ENCODE data around the gene MRPS18A.
"Not testable (repeated sequence)": the region's sequence is repeated elsewhere in the genome, so short reads cannot be mapped to it uniquely, and the experiment has no call there.

The MRPS18A gene

GRCh38 chr6:43716099-43716498, 28.5 kb upstream of the MRPS18A start:
- DNase-seq, result no peak

GRCh38 chr6:43715056-43715788, 27.6 kb upstream of the MRPS18A start:
- DNase-seq, result no peak

- DNase-seq, result no peak
Measured at GRCh38 chr6:43714311-43715055, 26.9 kb upstream of the MRPS18A start.

DNA sequence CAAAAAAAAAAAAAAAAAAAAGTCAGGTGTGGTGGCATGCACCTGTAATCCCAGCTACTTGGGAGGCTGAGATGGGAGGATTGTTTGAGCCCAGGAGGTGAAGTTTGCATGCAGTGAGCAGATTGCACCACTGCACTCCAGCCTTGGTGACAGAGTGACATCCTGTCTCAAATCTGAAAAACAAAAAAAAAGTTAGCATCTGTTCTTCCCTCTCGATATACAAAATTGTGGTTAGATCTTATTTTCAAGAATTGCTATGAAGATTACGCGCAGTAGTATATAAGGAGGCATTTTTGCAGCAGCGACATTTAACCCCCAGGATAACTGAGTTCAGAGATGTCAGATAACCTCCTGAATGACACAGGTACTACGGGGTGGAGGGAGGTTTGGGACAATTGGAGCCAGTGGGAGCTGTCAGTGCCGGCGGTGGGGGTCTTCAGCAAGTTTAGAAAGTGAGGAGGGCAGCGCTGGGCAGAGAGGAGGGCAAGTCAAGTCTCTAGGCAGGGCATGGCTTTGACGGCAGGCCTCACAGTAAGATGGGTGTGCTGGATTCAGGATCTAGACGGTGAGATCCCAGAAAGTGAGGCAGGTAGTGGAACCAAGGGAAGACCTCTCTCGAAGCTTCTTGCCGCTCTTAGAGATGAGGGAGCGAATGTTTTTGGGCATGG, 26.2 kb upstream of the MRPS18A start:
- DNase-seq, result no peak

DNA sequence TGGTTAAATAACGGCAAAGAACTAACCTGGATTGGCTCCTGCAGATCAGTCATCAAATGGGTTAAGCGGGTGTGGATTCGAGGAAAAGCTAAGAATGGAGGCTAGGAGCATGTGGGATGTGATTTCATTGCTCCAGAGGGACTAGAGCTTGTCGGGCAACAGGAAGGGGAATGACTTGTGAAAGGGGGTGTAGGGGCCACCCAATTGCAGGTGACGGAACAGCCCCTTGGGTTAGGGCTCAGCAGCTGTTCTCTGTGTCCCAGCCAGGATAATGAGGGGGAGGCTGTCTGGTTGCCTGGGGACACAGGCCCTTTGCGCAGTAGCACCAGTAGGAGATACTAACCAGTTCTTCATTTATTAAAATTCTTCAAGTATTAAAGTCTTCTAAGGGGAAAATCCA, 25.0 kb upstream of the MRPS18A start:
- no peak for DNase-seq

DNA sequence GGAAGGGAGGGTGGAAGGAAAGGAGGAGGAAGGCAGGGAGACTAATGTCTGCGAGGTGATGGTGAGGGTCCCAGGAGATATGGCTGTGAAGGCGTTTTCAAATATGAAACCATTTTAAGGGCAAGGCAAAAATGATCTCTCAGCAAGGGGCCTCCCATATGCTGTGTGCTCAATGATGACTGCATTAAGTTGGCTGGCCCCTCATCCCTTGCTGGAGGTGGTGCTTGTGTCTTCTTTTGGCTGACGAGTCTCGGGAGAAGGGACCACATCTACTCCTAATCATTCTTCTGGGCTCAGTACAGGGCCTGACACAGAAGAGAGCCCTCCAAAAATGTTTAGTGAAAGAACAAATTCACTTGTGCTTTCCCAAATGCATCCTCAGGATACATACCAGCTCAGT, 23.0 kb upstream of the MRPS18A start:
- DNase-seq, result no peak

DNA sequence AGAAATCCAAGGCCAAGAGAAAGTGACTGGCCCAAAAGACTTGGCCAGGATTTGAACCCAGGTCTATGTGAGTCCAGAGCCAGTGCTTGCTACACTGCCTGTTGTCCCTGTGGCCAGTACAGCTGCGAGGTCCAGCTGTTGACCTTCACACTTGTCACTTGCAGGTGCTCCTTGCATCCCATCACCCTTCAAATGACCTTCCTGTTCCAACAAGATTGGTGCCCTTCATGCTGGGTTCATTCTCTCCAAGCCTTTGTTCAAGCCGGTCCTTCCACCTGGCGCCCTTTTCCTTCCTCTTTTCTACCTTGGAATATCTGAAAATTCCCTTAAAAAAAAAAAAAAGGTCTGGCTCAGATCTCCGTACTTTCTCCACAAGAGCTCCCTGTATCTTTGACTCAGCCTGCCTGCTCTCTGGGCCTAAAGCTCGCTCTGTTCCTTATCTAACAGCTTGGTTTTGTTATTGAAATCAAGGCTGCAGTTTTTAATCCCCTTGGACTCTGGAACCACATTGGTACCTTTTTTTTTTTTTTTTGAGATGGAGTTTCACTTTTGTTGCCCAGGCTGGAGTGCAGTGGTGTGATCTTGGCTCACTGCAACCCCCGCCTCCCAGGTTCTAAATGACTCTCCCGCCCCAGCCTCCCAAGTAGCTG, 22.2 kb upstream of the MRPS18A start:
- DNase-seq, result no peak

DNA sequence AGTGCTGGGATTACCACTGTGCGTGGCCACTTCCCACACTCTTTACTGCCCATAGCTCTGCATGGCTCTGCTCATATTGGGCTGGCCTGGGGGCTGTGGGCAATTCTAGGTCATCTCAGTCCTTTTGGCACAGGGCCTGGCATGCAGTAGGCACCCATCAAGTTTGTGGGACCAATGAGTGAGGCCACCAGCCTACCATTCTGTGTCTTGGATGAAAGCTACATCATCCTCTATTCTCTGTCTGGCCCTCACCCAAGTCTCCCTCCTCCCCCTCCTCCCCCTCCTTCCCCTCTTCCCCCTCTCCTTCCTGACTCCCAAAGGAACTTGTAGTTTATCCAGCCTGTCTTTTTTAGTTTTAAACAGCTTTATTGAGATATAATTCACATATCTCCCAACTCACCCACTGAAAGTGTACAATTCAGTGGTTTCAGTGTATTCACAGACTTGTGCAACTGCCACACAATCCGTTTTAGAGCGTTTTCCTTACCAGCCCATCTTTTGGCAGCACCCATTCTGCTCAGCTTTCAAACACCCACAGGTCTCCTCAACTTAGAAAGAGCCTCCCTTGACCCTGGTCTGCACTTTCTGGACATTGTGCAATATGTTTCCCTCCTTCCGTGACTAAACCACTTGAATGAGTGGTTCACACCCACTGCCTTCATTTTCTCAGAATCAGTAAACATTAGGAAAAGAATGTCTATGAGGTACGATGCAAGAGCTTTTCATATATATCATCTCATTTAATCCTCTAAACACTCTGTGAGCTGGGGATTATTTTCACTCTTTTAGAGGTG, 21.5 kb upstream of the MRPS18A start:
- no peak for DNase-seq

- no peak for DNase-seq
Measured at GRCh38 chr6:43707767-43708166, 20.2 kb upstream of the MRPS18A start.

DNA sequence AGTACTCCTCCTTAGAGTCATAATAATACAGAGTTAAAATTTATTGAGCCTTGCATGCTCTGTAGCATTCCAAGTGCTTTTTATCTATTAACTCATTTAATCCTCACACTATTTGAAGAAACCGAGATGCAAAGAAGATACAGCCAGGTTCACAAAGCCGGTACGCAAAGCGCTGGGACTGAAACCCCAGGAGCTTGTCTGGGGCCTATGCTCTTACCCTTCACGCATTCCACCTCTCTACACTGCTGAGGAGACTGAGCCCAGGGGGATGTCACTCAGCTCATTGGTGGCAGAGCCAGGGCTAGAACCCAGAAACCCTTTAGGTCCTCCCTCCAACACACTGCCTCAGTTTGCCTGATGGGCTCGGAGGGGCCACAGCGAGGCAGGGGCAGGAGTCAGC, 19.7 kb upstream of the MRPS18A start:
- no peak for DNase-seq

- DNase-seq, result no peak
Measured at GRCh38 chr6:43706788-43707187, 19.2 kb upstream of the MRPS18A start.

DNA sequence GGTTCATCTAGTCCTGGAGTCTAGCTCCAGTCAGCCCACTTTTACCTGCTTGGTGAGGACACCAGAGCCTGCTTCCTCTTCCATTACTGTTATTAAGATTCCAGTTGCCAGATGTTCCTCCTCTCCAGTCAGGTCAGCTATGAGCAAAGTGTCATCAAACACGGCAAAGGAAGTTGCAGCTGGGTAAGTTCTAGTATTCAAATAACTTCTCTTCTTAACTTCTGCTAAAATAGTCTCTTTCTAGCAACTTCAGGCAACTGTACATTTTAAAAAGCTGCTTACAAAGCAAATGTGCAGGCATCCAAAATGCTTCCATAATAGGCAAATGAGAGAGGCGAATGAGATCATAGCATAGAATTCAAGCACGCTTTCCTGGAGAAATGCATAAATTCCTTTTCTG, 18.4 kb upstream of the MRPS18A start:
- no peak for DNase-seq

DNA sequence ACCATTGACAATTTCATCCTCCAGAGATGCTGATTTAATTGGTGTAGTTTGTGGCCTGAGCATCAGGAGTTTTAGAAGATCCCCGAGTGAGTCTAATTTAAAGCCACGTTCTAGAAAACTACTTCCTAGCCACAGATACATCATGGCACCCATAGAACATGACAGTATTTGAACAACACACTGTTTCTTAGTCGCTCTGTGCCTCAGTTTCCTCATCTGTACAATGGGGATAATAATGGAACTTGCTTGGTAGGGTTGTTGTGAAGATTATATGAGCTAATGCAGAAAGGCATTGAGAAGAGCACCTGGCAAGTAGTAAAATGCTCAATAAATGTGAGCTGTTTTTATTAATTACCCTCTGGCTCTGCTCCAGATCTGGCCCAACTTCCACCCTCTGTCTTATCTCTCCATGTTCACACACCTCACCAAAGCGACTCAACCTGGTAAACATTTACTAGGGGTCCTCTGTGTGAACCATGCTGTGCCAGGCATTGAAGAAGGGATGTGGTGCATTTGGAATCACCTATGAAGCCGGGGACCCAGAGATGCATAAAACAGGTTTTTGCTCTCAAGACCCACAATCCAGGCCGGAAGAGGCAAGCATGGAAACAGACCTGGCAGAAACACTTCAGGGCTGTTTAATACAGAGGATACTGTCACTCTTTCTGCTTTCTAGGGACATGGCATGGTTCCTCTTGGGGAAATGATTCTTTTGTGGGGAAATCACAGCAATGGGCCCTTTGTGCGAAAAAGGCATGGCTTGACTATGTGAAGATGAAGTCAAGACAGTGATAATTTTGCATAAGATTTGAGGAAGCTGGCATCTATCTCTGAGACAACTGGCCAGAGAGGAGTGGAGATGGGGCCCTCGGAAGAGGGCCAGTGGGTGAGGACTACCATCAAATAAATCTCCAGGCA, 16.2 kb upstream of the MRPS18A start:
- no peak for DNase-seq

DNA sequence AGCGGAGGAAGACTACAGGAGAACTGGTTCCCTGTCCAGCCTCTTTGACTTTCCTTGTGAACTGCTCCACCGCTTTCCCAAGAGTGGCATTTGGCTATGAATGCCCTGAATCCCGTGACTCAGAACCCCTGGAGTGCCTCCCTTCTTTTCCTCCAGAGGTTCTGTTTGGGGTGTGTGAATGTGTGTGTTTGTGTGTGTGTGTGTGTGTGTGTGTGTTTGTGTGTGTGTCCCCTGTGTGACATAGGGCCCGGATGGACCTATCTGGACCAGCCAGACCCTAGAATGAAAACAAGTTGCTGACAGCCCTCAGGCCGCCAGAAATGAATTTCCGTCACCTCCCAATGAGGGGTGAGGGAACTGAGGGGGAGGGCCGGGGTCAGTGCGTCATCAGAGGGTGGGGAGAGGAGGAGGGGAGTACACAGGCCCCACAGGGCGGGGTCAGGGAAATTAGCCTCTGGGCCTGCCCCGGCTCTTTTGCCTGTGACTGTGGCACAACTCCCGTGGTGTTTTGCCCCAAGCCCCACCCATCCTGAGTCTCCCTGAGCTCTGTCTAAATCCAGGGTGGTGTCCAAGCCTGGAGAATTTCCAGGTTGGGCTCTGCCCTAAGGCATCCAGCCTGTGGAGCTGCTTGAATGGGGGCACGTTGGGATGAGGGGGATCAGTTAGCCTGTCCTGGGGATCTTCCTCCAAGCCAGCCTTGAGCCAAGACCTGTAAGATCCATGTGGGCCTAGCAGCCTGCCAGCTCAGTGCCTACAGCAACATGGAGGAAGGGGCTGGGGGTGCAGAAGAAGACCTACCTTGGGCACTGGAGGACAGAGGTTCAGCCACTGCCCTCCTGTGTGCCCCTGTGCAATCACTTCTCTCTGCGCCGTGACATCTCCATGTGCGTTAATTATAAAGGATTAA, 15.2 kb upstream of the MRPS18A start:
- no peak for DNase-seq

DNA sequence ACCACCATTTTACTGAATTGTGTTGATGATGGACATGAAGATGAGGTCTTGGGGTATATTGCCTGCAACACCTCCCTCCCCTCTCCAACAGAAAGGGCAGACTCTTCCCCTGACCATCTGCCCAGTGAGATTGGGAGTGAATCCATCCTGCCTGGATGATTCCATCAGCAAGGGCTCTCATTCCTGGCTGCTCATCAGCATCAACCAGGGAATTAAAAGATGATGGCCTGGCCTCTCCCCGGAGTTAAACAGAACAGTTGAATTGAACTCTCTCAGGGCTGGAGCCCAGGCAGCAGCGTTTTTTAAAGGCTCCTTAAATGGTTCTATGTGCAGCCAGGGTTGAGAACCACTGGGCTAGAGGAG, 14.6 kb upstream of the MRPS18A start:
- DNase-seq, result no peak

DNA sequence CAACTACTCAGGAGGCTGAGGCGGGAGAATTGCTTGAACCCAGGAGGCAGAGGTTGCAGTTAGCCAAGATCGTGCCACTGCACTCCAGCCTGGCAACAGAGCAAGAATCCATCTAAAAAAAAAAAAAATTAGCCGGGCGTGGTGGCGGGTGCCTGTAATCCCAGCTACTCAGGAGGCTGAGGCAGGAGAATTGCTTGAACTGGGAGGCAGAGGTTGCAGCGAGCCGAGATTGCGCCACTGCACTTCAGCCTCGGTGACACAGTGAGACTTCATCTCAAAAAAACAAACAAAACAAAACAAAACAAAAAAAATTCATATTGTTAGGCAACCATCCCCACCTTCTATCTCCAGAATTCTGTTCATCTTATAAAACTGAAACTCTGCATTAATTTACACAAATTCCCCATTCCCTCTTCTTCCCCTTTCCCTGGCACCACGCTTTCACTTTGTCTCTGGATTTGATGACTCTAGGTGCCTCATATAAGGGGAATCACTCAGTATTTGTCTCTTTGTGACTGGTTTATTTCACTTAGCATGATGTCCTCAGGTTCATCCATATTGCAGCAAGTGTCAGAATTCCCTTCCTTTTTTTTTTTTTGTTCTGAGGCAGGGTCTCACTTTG, 13.5 kb upstream of the MRPS18A start:
- not testable (repeated sequence) for DNase-seq

GRCh38 chr6:43699564-43700186, 12.1 kb upstream of the MRPS18A start:
- no peak for DNase-seq

DNA sequence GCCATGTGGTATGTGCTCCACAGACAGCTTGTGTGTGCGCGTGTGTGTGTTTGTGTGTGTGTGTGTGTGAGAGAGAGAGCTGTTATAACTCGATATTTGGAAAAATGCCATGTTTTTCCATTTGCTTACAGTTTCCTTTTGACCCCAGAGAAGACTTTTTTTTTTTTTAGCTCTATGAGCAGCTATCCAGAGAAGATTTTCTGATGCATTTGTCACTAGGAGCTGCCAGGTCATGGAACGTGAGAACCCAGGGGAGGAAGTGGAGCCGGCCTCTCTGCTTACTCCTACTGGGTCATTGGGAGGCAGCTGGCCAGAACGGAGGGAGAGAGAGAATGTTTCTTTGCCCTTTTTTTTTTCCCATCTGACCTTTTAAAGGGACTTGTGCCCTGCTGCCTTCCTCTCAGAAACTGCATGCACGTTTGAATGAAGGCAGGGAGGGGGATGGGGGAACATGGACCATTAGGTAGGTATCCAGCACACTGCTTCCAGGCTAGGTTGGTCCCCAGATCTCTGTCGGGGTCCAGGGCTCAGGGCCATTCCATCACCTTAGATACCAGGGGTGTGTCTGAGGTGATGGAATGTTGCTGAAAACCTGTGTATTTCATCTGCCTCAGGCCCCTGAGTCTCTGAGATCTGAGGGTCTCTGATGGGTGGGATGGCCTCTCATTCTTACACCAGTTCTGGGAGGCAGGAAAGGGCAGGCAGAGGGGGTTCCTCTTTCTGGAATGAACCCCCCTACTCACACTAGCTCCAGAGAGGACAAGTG, 11.2 kb upstream of the MRPS18A start:
- DNase-seq, result no peak

GRCh38 chr6:43697421-43697820, 9.8 kb upstream of the MRPS18A start:
- DNase-seq, result no peak

Data from activated CD8-positive, alpha-beta memory T cell treated with anti-CD3 and anti-CD28 coated beads, Interleukin-2, amount 50 U/mL, for 48 hours (primary cell).